GM23338 (cell line): ENCODE measurements around the gene AMFR. TPM values are rescaled to one million over a fixed set of nuclear protein-coding genes. Genes with fewer than 3 reads are reported as not detected.

Experiments used
- ATAC-seq: fragments of 200-7000 bp; cut with Tn5 transposase; 3 replicates; pipeline ENCODE4 v1.9.1; 2020
- DNase-seq: peaks from one replicate; pipeline ENCODE4 v3.0.0-alpha.2; 2015; ENCODE audit warnings: low spot score
- H2AFZ ChIP-seq: fragments of 200-600 bp; sonication (generic); 2 replicates; pipeline ENCODE4 v1.8.0; 2016; ENCODE audit warnings: antibody characterized with exemption, mild to moderate bottlenecking, moderate library complexity
- H3F3A ChIP-seq: fragments of 200-600 bp; sonication (generic); replicated peaks from 2 replicates; pipeline ENCODE4 v1.8.0; 2017; ENCODE audit warnings: antibody characterized with exemption, mixed run types, low read depth
- H3K27ac ChIP-seq: fragments of 200-600 bp; sonication (generic); 2 replicates; pipeline ENCODE4 v1.6.1; 2016; ENCODE audit warnings: low read depth
- H3K27me3 ChIP-seq: fragments of 200-600 bp; sonication (generic); 2 replicates; pipeline ENCODE4 v1.8.0; 2016; ENCODE audit warnings: mild to moderate bottlenecking, mixed run types, moderate library complexity; ENCODE audit not compliant: insufficient read depth
- H3K36me3 ChIP-seq: fragments of 200-600 bp; sonication (generic); 2 replicates; pipeline ENCODE4 v1.8.0; 2016; ENCODE audit warnings: mild to moderate bottlenecking; ENCODE audit not compliant: insufficient read depth
- H3K4me1 ChIP-seq: fragments of 200-600 bp; sonication (generic); 2 replicates; pipeline ENCODE4 v1.8.0; 2016; ENCODE audit warnings: mild to moderate bottlenecking, moderate library complexity; ENCODE audit not compliant: insufficient read depth
- H3K4me2 ChIP-seq: fragments of 200-600 bp; sonication (generic); 2 replicates; pipeline ENCODE4 v1.7.1; 2017; ENCODE audit warnings: mixed run types
- H3K4me3 ChIP-seq: fragments of 200-600 bp; sonication (generic); 2 replicates; pipeline ENCODE4 v1.6.1; 2016; ENCODE audit warnings: mixed run types
- H3K79me2 ChIP-seq: fragments of 200-600 bp; sonication (generic); replicated peaks from 2 replicates; pipeline ENCODE4 v1.8.0; 2017; ENCODE audit warnings: mild to moderate bottlenecking; ENCODE audit not compliant: insufficient read depth
- H3K9me2 ChIP-seq: fragments of 200-600 bp; sonication (generic); 2 replicates; pipeline ENCODE4 v1.8.0; 2017; ENCODE audit not compliant: insufficient read depth
- H4K20me1 ChIP-seq: fragments of 200-600 bp; sonication (generic); replicated peaks from 2 replicates; pipeline ENCODE4 v1.8.0; 2017; ENCODE audit warnings: mild to moderate bottlenecking; ENCODE audit not compliant: insufficient read depth
- H3K27ac Mint-ChIP-seq: 2 replicates; pipeline ENCODE4 v1.8.0; 2020; ENCODE audit warnings: inconsistent platforms, mild to moderate bottlenecking, moderate library complexity, mixed read lengths
- H3K27me3 Mint-ChIP-seq: 3 replicates; pipeline ENCODE4 v1.8.0; 2022; ENCODE audit warnings: low read depth, mild to moderate bottlenecking, moderate library complexity, mixed read lengths, inconsistent platforms; ENCODE audit not compliant: insufficient read depth, poor library complexity
- H3K36me3 Mint-ChIP-seq: 3 replicates; pipeline ENCODE4 v1.8.0; 2021; ENCODE audit warnings: low read depth, mild to moderate bottlenecking, inconsistent platforms, moderate library complexity, mixed read lengths
- H3K4me1 Mint-ChIP-seq: 3 replicates; pipeline ENCODE4 v1.8.0; 2020; ENCODE audit warnings: mild to moderate bottlenecking, inconsistent platforms, mixed read lengths
- H3K4me3 Mint-ChIP-seq: 3 replicates; pipeline ENCODE4 v1.8.0; 2021; ENCODE audit warnings: moderate library complexity, mild to moderate bottlenecking, inconsistent platforms, mixed read lengths
- H3K9me3 Mint-ChIP-seq: 3 replicates; pipeline ENCODE4 v1.8.0; 2020; ENCODE audit warnings: moderate library complexity, mild to moderate bottlenecking, inconsistent platforms, mixed read lengths
- CREB1 ChIP-seq: fragments of 250-450 bp; sonication (Bioruptor Pico); IDR thresholded peaks from 2 replicates; pipeline ENCODE4 v1.5.0; 2020; ENCODE audit warnings: low read depth, mild to moderate bottlenecking, moderate library complexity
- ETS1 ChIP-seq: IDR thresholded peaks from 2 replicates; pipeline ENCODE4 v1.6.1; 2016; ENCODE audit warnings: antibody characterized with exemption
- EZH2 ChIP-seq: fragments of 200-600 bp; sonication (generic); IDR thresholded peaks from one replicate; pipeline ENCODE4 v1.8.0; 2017; ENCODE audit warnings: antibody characterized with exemption, mild to moderate bottlenecking, low read depth; ENCODE audit not compliant: unreplicated experiment
- EZH2phosphoT487 ChIP-seq: fragments of 200-600 bp; sonication (generic); IDR thresholded peaks from one replicate; pipeline ENCODE4 v1.8.1; 2018; ENCODE audit warnings: antibody characterized with exemption; ENCODE audit not compliant: unreplicated experiment
- JUNB ChIP-seq: IDR thresholded peaks from one replicate; pipeline ENCODE4 v1.6.1; 2016; ENCODE audit warnings: antibody characterized with exemption; ENCODE audit not compliant: unreplicated experiment
- NANOG ChIP-seq: IDR thresholded peaks from 2 replicates; pipeline ENCODE4 v1.6.1; 2016; ENCODE audit warnings: antibody characterized with exemption, borderline replicate concordance
- POLR2AphosphoS5 ChIP-seq: IDR thresholded peaks from 2 replicates; pipeline ENCODE4 v1.6.1; 2016; ENCODE audit warnings: antibody characterized with exemption, low read depth
- REST ChIP-seq: IDR thresholded peaks from one replicate; pipeline ENCODE4 v1.6.1; 2018; ENCODE audit warnings: antibody characterized with exemption; ENCODE audit not compliant: unreplicated experiment
- STAT1 ChIP-seq: IDR thresholded peaks from one replicate; pipeline ENCODE4 v1.6.1; 2016; ENCODE audit warnings: antibody characterized with exemption; ENCODE audit not compliant: unreplicated experiment
- ZNF114 ChIP-seq: fragments of 250-450 bp; sonication (Bioruptor Pico); IDR thresholded peaks from 2 replicates; pipeline ENCODE4 v1.5.0; 2020; ENCODE audit warnings: mild to moderate bottlenecking, moderate library complexity
- ZNF331 ChIP-seq: fragments of 250-450 bp; sonication (Bioruptor Pico); IDR thresholded peaks from 2 replicates; pipeline ENCODE4 v1.5.0; 2020; ENCODE audit warnings: low read depth, mild to moderate bottlenecking, moderate library complexity
- polyA plus RNA-seq: library from polyadenylated mRNA; unstranded; fragments of >200 nt; fragmentation: Nextera tagmentation; extraction: Ambion mirVana; gene quantifications from 2 replicates; pipeline ENCODE4 v1.2.1, GENCODE V29; 2016
- total RNA-seq: library from RNA; depleted of rRNA; stranded (reverse); fragments of >200 nt; shearing (Covaris generic); gene quantifications from 2 replicates; pipeline ENCODE4 v1.2.3, GENCODE V29; 2014
- TF ChIP-seq, protein P1 (sequence below), 2 experiments: fragments of 200-600 bp in 1 of 2; sonication (generic) in 1 of 2; conservative IDR thresholded peaks; 2 replicates each; pipeline versions ENCODE4 v1.5.1 to v1.6.1; 2016 to 2017; ENCODE audit warnings: antibody characterized with exemption in 2 of 2, low read depth in 2 of 2, mild to moderate bottlenecking in 2 of 2, moderate library complexity in 1 of 2
- TF ChIP-seq, protein P2 (sequence below): fragments of 250-450 bp; sonication (Bioruptor Pico); IDR thresholded peaks from 2 replicates; pipeline ENCODE4 v1.5.0; 2020; ENCODE audit warnings: mild to moderate bottlenecking, moderate library complexity

AMFR gene
- total and polyA plus RNA-seq, 2 experiments from 2014 or later: 9.0 to 41.1 TPM

DNA sequence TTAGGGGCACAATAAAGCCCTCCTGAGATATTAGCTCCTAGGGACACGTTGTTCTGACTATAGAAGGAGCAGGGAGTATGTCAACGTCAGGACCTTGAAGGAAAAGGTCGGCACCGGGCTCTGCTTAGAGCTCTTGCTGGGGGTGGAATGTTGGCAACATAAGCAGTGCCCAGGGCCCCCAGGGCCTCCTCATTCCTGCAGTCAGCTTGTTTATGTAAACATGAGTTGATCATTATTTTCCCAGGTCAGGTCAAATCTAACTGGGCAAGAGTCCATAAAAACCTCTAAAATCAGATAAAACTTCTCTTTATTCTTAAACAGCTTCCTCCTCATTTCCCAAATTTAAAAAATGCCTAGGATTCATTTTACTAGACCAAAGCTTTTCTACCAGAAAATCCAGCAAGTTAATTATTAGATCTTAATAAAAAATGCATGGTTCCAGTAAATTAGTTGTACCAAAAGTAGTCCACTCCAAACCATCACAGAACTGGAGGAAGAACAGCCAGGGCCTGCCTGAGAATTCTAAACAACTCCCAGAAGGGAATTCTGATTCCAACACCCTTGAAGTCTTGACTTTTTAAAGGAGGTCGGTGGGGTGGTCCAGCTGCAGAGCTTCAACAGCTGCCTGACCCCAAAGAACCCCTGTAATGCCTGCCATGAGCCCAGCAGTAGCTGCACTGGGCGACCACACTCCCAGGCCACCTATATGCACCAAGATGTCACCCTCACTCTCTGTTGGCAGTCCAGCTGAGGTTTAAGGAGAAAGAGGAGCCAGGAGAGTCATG, 54.3 kb downstream of the AMFR start:
- DNase-seq: no peak

More for the DNA sequence above, 54.3 kb downstream of the AMFR start:
- no peaks in the 10 kb centered on the region for H3F3A ChIP-seq
- H3K9me2 ChIP-seq: no peaks in the 10 kb centered on the region
- no peaks in the 10 kb centered on the region for H3K27me3 ChIP-seq
- no peak overlapping the region for H3K4me2 ChIP-seq
- peaks cover 4% of the 10 kb centered on the region; the same call in 1 of the 3 replicates for H3K4me1 Mint-ChIP-seq
- no peaks in the 10 kb centered on the region; the same call in 1 of the 2 replicates for H4K20me1 ChIP-seq
- H3K9me3 Mint-ChIP-seq: no peaks in the 10 kb centered on the region
- no peak overlapping the region for H2AFZ ChIP-seq
- no peak overlapping the region for H3K27ac Mint-ChIP-seq
- no peak overlapping the region for H3K4me3 ChIP-seq
- no peak overlapping the region for H3K27ac ChIP-seq
- H3K79me2 ChIP-seq: no peaks in the 10 kb centered on the region; the same call in 1 of the 2 replicates
- no peaks in the 10 kb centered on the region for H3K4me1 ChIP-seq
- no peak overlapping the region for H3K4me3 Mint-ChIP-seq
- peaks cover 7% of the 10 kb centered on the region; the same call in 2 of the 3 replicates for H3K36me3 Mint-ChIP-seq
- peak; percentile 56 for ATAC-seq
- H3K27me3 Mint-ChIP-seq: no peaks in the 10 kb centered on the region
- H3K36me3 ChIP-seq: no peaks in the 10 kb centered on the region
- TF ChIP-seq, protein P1, sequence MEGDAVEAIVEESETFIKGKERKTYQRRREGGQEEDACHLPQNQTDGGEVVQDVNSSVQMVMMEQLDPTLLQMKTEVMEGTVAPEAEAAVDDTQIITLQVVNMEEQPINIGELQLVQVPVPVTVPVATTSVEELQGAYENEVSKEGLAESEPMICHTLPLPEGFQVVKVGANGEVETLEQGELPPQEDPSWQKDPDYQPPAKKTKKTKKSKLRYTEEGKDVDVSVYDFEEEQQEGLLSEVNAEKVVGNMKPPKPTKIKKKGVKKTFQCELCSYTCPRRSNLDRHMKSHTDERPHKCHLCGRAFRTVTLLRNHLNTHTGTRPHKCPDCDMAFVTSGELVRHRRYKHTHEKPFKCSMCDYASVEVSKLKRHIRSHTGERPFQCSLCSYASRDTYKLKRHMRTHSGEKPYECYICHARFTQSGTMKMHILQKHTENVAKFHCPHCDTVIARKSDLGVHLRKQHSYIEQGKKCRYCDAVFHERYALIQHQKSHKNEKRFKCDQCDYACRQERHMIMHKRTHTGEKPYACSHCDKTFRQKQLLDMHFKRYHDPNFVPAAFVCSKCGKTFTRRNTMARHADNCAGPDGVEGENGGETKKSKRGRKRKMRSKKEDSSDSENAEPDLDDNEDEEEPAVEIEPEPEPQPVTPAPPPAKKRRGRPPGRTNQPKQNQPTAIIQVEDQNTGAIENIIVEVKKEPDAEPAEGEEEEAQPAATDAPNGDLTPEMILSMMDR (conservative IDR thresholded peaks at IDR 0.05; ENCODE audit: low read depth in 2 of 2): no peak
- TF ChIP-seq EZH2phosphoT487: no peak
- no peak for TF ChIP-seq NANOG
- TF ChIP-seq STAT1: no peak
- no peak for TF ChIP-seq ZNF331 (CRISPR knock-in tag)
- TF ChIP-seq CREB1 (CRISPR knock-in tag): no peak
- no peak for TF ChIP-seq EZH2
- TF ChIP-seq REST: no peak
- TF ChIP-seq ZNF114 (CRISPR knock-in tag): no peak
- no peak for TF ChIP-seq POLR2AphosphoS5
- TF ChIP-seq, protein P2, sequence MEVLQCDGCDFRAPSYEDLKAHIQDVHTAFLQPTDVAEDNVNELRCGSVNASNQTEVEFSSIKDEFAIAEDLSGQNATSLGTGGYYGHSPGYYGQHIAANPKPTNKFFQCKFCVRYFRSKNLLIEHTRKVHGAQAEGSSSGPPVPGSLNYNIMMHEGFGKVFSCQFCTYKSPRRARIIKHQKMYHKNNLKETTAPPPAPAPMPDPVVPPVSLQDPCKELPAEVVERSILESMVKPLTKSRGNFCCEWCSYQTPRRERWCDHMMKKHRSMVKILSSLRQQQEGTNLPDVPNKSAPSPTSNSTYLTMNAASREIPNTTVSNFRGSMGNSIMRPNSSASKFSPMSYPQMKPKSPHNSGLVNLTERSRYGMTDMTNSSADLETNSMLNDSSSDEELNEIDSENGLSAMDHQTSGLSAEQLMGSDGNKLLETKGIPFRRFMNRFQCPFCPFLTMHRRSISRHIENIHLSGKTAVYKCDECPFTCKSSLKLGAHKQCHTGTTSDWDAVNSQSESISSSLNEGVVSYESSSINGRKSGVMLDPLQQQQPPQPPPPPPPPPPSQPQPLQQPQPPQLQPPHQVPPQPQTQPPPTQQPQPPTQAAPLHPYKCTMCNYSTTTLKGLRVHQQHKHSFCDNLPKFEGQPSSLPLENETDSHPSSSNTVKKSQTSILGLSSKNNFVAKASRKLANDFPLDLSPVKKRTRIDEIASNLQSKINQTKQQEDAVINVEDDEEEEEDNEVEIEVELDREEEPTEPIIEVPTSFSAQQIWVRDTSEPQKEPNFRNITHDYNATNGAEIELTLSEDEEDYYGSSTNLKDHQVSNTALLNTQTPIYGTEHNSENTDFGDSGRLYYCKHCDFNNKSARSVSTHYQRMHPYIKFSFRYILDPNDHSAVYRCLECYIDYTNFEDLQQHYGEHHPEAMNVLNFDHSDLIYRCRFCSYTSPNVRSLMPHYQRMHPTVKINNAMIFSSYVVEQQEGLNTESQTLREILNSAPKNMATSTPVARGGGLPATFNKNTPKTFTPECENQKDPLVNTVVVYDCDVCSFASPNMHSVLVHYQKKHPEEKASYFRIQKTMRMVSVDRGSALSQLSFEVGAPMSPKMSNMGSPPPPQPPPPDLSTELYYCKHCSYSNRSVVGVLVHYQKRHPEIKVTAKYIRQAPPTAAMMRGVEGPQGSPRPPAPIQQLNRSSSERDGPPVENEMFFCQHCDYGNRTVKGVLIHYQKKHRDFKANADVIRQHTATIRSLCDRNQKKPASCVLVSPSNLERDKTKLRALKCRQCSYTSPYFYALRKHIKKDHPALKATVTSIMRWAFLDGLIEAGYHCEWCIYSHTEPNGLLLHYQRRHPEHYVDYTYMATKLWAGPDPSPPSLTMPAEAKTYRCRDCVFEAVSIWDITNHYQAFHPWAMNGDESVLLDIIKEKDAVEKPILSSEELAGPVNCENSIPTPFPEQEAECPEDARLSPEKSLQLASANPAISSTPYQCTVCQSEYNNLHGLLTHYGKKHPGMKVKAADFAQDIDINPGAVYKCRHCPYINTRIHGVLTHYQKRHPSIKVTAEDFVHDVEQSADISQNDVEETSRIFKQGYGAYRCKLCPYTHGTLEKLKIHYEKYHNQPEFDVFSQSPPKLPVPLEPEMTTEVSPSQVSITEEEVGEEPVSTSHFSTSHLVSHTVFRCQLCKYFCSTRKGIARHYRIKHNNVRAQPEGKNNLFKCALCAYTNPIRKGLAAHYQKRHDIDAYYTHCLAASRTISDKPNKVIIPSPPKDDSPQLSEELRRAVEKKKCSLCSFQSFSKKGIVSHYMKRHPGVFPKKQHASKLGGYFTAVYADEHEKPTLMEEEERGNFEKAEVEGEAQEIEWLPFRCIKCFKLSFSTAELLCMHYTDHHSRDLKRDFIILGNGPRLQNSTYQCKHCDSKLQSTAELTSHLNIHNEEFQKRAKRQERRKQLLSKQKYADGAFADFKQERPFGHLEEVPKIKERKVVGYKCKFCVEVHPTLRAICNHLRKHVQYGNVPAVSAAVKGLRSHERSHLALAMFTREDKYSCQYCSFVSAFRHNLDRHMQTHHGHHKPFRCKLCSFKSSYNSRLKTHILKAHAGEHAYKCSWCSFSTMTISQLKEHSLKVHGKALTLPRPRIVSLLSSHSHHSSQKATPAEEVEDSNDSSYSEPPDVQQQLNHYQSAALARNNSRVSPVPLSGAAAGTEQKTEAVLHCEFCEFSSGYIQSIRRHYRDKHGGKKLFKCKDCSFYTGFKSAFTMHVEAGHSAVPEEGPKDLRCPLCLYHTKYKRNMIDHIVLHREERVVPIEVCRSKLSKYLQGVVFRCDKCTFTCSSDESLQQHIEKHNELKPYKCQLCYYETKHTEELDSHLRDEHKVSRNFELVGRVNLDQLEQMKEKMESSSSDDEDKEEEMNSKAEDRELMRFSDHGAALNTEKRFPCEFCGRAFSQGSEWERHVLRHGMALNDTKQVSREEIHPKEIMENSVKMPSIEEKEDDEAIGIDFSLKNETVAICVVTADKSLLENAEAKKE (CRISPR knock-in tag): no peak
- TF ChIP-seq JUNB: no peak
- TF ChIP-seq ETS1: no peak
